Fibroblast of villous mesenchyme (primary cell): ENCODE measurements around the gene CD109. TPM values are rescaled to one million over a fixed set of nuclear protein-coding genes. Genes with fewer than 3 reads are reported as not detected.

Experiments
- DNase-seq: peaks from one replicate; pipeline ENCODE4 v3.0.0-alpha.2; 2010; ENCODE audit warnings: low read depth
- H3K4me3 ChIP-seq: 2 replicates; pipeline ENCODE4 v1.5.1; 2011; ENCODE audit warnings: low read depth, mild to moderate bottlenecking, low read length
- CTCF ChIP-seq: IDR thresholded peaks from 2 replicates; pipeline ENCODE4 v1.5.1; 2012; ENCODE audit warnings: low read depth, mild to moderate bottlenecking, low read length; ENCODE audit not compliant: insufficient read depth
- total RNA-seq: library from RNA; depleted of rRNA; stranded (reverse); fragments of >200 nt; gene quantifications from 2 replicates; pipeline ENCODE4 v1.2.3, GENCODE V29; 2012

The CD109 gene
- 27.2 and 43.2 TPM in 2 replicates for total RNA-seq

DNA sequence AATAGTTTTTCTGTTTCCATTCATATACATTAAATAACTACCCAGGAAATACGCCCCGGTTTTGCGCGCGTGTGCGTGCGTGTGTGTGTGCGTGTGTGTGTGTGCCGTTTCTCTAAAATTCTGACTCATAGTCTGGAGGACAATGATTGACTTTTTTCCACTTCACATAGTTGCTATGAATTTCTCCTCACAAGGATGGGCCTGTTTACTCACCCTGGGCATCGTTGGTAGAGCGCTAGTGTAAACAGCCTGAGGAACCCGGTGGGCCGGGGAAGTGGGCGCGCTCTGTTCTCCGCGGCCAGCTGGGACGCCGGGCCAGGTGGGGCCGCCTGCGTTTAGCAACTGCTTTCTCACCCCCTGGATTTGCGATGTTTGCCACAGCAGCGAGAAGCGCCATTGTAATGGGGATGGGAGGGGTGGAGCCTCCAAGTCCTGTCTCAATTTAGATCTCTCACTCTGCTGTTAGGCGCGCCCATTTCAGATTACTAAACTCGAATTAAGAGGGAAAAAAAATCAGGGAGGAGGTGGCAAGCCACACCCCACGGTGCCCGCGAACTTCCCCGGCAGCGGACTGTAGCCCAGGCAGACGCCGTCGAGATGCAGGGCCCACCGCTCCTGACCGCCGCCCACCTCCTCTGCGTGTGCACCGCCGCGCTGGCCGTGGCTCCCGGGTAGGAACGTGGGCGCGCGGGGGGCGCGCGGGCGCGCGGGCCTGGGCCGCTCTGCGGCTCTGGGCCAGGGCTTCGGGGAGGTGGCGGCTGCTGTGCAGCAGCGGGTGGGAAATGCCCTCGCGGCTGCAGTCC, at the start of gene CD109:
CD109 (plus strand) TSS at position 585 of the 803 bp plus-strand sequence; CDS start at position 598, 13 bp downstream.
- DNase-seq = peak; percentile 75
- peak within 1 kb of the TSS; percentile 63 for H3K4me3 ChIP-seq
- TF ChIP-seq CTCF = no peak

- no peak for DNase-seq
Measured at GRCh38 chr6:73648166-73648565, 47.8 kb upstream of the CD109 start.

GRCh38 chr6:73649783-73650182, 46.2 kb upstream of the CD109 start:
- no peak for TF ChIP-seq CTCF
- no peak overlapping the region for H3K4me3 ChIP-seq
- no peak for DNase-seq

More at GRCh38 chr6:73648166-73648565, 47.8 kb upstream of the CD109 start:
- TF ChIP-seq CTCF = no peak
- H3K4me3 ChIP-seq = no peak overlapping the region

- TF ChIP-seq CTCF = peak; percentile 36
- DNase-seq = peak; percentile 57
- H3K4me3 ChIP-seq = peak overlapping the region; percentile 84
Measured at GRCh38 chr6:73652637-73653570, 43.1 kb upstream of the CD109 start.

GRCh38 chr6:73653571-73654424, 42.2 kb upstream of the CD109 start, which contains the start of gene SLC17A5:
TSS of gene SLC17A5 (minus strand) at chr6:73653992. CDS start at chr6:73653886, 106 bp downstream.
- TF ChIP-seq CTCF = no peak
- peak; percentile 94 for DNase-seq
- H3K4me3 ChIP-seq = peak within 1 kb of the TSS; percentile 84

DNA sequence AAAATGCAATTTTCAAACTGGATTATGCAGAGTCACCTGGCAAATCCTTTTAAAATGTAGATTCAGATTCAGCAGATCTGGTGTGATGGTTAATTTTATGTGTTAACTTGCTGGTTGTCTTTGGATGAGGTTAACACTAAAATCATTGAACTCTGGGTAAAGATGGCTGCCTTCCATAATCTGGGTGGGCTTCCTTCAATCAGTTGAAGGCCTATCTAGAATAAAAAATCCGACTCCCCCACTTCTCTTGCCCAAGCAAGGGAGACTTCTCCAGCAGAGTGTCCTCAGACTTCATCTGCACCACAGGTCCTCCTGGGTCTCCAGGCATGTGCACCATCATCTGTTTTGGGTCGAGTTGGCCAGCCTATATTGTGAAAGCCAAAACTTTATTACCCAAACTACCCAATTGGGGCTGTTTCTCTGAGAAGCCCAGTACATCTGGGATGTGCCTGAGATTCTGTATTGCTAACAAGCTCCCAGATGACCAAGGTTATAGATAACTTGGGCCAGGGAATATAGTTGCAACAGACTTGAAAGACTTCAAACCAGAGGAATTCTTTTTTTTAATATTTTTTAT, 40.6 kb upstream of the CD109 start:
- DNase-seq = peak; percentile 28
- H3K4me3 ChIP-seq = peak overlapping the region; percentile 84
- TF ChIP-seq CTCF = no peak
